HG03469 (cell line): ENCODE measurements around the gene MAPK1IP1L.

Experiments used
- ATAC-seq: cut with Tn5 transposase; IDR thresholded peaks from one replicate; pipeline ENCODE4 v1.9.1; 2021; ENCODE audit warnings: mild to moderate bottlenecking, moderate library complexity, moderate number of reproducible peaks; ENCODE audit not compliant: unreplicated experiment

Gene MAPK1IP1L

GRCh38 chr14:55118761-55119160, 67.3 kb downstream of the MAPK1IP1L start:
- ATAC-seq, result no peak
